GM06990 (cell line): ENCODE data around the gene NUP93.

Experiments
- DNase-seq: peaks from one replicate; pipeline ENCODE4 v3.0.0-alpha.2; 2011; ENCODE audit not compliant: insufficient read length; ENCODE audit errors: extremely low read depth
- H3K27me3 ChIP-seq: replicated peaks from 2 replicates; pipeline ENCODE4 v1.6.0; 2011; ENCODE audit warnings: low read length; ENCODE audit not compliant: control insufficient read depth, insufficient read depth
- H3K36me3 ChIP-seq: 2 replicates; pipeline ENCODE4 v1.5.1; 2011; ENCODE audit warnings: low read length; ENCODE audit not compliant: control insufficient read depth, insufficient read depth
- H3K4me3 ChIP-seq: replicated peaks from 2 replicates; pipeline ENCODE4 v1.5.1; 2011; ENCODE audit warnings: low read depth, mild to moderate bottlenecking, control low read depth, low read length
- TF ChIP-seq, protein P1 (sequence below): IDR thresholded peaks from 2 replicates; pipeline ENCODE4 v1.5.1; 2011; ENCODE audit warnings: low read length, control low read depth, mild to moderate bottlenecking, inconsistent platforms; ENCODE audit not compliant: insufficient read depth, poor library complexity, severe bottlenecking

The NUP93 gene

DNA sequence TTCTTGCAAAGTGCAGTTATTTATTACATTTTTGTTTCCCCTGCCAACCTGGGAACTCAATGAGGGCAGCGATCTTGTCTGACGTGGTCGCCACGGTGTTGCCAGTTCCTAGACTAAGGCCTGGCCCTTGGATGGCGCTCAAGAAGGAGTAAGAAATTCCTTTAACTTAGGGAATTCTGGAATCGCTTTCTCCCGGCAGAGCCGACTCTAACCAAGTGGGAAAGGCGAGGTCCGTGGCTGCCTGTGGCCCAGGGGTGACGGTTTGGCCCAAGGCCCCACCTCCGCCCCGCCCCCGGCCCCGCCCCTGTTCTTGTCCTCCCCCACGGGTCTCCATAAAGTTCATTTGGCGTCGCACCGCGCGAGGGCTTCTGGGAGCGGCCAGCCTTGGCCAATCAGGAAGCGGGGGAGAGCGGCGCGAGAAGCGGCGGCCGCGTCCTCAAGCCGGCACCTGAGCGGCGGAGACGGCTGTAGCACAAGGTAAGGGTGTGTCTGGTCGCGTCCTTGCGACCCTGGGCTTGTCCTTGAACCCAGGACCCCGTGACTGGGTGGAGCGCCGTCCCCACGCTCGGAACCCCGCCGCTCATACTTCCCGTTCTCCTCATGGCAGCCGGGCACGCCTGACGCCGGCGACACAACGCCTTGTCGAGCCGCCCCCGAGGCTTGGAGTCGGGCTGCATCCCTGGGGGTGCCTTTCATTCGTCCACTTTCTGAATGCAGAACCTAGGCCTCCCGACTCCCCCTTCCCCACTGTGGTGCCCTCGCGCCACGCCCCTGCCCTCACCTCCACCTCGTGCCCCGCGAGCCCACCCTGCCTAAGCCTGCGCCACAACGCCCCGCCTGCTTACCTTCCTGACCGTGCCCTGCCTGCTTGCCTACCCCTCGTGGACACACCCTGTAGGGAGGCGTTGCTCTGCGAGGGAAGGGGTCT lies at the start of gene NUP93:
Gene NUP93 (plus strand): TSS at position 395 of the 928 bp plus-strand sequence. CDS start 18,119 bp downstream, outside the sequence.
- H3K4me3 ChIP-seq = peak within 1 kb of the TSS; percentile 96
- H3K36me3 ChIP-seq = no peaks in the 10 kb centered on the region
- DNase-seq = peak; percentile 92
- TF ChIP-seq, protein P1, sequence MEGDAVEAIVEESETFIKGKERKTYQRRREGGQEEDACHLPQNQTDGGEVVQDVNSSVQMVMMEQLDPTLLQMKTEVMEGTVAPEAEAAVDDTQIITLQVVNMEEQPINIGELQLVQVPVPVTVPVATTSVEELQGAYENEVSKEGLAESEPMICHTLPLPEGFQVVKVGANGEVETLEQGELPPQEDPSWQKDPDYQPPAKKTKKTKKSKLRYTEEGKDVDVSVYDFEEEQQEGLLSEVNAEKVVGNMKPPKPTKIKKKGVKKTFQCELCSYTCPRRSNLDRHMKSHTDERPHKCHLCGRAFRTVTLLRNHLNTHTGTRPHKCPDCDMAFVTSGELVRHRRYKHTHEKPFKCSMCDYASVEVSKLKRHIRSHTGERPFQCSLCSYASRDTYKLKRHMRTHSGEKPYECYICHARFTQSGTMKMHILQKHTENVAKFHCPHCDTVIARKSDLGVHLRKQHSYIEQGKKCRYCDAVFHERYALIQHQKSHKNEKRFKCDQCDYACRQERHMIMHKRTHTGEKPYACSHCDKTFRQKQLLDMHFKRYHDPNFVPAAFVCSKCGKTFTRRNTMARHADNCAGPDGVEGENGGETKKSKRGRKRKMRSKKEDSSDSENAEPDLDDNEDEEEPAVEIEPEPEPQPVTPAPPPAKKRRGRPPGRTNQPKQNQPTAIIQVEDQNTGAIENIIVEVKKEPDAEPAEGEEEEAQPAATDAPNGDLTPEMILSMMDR = no peak
- no peaks in the 10 kb centered on the region for H3K27me3 ChIP-seq

DNA sequence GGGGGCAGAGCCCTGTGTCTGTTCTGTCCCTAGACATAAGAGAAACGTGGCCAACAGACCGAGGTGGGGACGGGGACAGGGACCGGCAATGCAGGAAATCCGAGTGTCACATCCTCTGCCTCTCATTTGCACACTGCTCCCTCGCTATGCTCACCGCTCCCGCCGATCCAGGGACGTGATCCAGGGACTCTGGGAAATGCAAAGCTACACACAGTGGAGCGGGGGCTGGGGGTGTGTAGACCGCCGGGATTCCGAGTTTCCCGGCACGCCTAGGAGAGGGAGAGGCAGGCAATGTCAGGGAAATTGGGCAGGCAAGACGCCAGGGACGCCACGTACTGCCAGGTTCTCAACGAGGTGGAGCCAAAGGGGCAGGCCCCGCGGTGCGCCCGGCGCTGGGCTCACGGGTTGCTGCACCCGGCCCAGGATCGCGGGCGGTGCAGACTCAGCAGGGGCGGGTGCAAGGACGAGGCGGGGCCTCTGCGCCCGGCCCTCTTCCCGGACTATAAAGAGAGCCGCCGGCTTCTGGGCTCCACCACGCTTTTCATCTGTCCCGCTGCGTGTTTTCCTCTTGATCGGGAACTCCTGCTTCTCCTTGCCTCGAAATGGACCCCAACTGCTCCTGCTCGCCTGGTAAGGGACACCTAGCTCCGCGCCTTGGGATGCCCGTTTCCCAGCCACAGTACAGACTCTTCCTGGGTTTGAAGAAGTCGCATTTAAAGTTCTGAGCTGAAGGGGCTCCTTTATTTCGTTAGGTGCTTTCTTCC lies 47.8 kb upstream of the NUP93 start, which contains the start of gene MT1X:
Gene MT1X (plus strand): TSS at position 532 of the 764 bp plus-strand sequence. CDS start 71 bp downstream, at position 603.
- Histone ChIP-seq H3K4me3 (peak within 1 kb of the TSS; percentile 79), H3K36me3 (no peaks in the 10 kb centered on the region), H3K27me3 (no peaks in the 10 kb centered on the region)
- TF ChIP-seq, protein P1 = no peak
- DNase-seq = peak; percentile 84

DNA sequence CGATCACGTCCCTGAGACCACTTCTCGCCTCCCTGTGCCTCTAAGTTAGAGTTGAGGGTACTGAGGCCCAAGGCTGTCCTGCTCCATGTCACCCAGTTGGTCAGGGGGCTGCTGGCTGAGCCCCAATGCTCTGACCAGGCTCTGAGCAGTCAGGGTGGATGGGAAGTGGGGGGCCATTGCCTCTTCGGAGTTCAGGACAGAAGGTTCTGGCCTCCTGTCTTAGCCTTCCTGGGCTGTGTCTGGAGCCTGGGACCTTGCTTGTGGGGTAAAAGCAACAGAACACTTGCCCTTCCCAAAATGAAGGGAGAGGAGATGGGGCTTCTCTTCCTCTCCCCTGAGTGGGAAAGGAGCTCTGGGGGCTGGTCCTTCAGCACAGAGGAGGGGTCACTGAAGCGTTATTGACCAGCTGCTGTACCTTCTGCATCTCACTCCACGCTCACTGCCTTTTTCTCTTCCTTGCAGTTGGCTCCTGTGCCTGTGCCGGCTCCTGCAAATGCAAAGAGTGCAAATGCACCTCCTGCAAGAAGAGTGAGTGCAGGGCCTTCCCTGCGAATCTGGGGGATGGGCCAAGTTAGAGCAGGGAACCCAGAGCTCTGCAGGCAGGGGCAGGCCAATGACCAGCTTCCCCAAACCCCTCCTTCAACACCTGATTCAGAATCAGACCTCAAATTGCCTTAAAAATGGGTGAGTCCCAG lies 47.1 kb upstream of the NUP93 start:
- Histone ChIP-seq H3K4me3 (peak overlapping the region; percentile 79), H3K36me3 (no peaks in the 10 kb centered on the region), H3K27me3 (no peaks in the 10 kb centered on the region)
- TF ChIP-seq, protein P1 = no peak
- DNase-seq = no peak

DNA sequence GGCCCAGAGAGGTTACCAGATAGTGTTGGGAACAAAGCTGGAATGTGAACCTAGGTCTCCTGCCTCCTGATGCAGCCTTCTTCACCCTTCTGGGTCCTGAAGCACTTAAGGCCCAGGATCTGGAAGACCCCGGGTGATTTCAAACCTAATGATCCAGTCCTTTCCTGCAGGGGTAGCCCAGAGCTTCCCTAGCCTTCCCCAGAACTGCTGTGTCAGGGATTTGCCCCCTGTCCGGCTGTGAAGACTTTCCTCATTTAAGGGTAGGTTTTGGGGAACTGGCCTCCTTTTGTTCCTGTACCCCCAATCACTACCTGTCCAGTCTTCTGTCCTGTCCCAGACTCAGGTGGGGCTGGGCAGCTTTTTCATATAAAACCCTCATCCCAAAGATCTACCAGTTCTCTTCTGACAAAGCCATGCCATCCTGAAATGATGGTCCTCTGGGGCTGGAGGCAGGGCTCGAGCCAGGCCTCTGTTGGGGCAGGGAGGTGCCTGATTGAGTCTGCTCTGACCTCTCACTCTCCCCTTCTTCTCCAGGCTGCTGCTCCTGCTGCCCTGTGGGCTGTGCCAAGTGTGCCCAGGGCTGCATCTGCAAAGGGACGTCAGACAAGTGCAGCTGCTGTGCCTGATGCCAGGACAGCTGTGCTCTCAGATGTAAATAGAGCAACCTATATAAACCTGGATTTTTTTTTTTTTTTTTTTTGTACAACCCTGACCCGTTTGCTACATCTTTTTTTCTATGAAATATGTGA lies 46.3 kb upstream of the NUP93 start:
- no peaks in the 10 kb centered on the region for H3K36me3 ChIP-seq
- TF ChIP-seq, protein P1 = no peak
- H3K4me3 ChIP-seq = no peak overlapping the region; the same call in 1 of the 2 replicates
- H3K27me3 ChIP-seq = no peaks in the 10 kb centered on the region
- no peak for DNase-seq

DNA sequence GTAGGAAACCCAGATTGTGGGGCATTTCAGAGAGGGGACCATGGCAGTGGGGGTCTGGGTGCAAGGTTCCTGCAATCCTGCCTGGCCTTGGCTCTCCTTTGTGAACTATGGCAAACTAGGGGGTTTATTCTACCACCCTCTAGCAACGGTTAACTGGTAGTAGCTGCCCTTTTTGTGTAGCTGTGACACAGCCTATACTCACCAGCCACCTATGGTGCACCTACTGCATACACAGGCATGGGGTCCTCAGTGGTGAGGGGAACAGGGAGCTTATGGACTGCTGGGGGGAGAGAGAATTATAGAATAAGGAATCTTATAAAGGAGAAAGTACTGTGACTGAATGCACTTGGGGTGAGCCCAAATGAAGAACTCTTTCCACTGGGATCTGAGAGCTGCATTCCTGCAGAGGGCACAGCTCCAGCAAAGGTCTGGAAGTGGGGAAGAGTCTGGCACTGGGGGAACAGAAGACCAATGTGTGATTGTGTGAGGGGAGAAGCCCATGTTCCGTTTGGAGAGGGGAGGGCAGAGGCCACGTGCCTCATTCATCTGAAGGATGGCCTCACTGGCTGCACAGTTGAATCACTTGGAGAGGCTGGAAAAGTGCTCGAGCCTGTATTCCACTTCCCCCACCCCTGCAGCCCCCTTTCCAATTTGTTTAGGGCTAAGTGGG lies 45.5 kb upstream of the NUP93 start:
- DNase-seq = no peak

More for the DNA sequence above, 45.5 kb upstream of the NUP93 start:
- H3K27me3 ChIP-seq = no peaks in the 10 kb centered on the region; the same call in 1 of the 2 replicates
- no peaks in the 10 kb centered on the region for H3K36me3 ChIP-seq
- H3K4me3 ChIP-seq = no peak overlapping the region
- TF ChIP-seq, protein P1 = no peak
